ENCODE data around the gene FNDC1. TPM values are rescaled to one million over a fixed set of nuclear protein-coding genes. Genes with fewer than 3 reads are reported as not detected.

FNDC1 gene
- total RNA-seq, 1 experiment from 2014 or later: 0.23 TPM

DNA sequence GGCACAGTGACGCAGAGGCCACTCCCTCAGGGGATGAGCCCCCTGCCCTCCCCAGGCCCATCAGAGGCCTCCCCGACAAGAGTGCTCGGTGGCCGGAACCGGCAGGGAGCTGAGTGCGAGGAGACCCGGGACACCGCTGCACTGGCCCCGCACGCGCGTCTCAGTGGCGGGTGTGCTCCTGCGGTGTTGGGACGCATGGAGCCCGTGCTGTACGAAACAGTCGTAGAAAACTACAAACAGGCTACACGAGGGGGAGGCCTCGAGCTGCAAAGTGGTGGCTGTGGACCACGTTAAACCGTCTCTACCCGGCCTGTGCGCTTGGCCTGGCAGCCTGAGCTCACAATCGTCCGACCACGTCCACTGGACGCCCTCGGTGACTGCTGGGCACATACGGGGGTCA, 40.2 kb upstream of the FNDC1 start:
- Histone ChIP-seq H3K4me3 (ENCODE audit: low read depth in 2 of 2, low read length in 2 of 2) (no peak overlapping the region), H3K27me3 (ENCODE audit: control insufficient read depth, insufficient read depth, low read length) (peaks cover 2% of the 10 kb centered on the region), H3K9me3 (ENCODE audit: control insufficient read depth, insufficient read depth, low read depth, low read length) (no peaks in the 10 kb centered on the region), H3K4me1 (ENCODE audit: control insufficient read depth, insufficient read depth, low read length) (no peaks in the 10 kb centered on the region), H3K36me3 (ENCODE audit: control insufficient read depth, insufficient read depth, low read length) (no peaks in the 10 kb centered on the region), H3K27ac (ENCODE audit: low read length) (no peak overlapping the region)
- BruUV-seq (replicated peaks): no TSS peak
- ChIA-PET CTCF (no interaction called here), POLR2A (no interaction called here)
- TF ChIP-seq, protein P1, sequence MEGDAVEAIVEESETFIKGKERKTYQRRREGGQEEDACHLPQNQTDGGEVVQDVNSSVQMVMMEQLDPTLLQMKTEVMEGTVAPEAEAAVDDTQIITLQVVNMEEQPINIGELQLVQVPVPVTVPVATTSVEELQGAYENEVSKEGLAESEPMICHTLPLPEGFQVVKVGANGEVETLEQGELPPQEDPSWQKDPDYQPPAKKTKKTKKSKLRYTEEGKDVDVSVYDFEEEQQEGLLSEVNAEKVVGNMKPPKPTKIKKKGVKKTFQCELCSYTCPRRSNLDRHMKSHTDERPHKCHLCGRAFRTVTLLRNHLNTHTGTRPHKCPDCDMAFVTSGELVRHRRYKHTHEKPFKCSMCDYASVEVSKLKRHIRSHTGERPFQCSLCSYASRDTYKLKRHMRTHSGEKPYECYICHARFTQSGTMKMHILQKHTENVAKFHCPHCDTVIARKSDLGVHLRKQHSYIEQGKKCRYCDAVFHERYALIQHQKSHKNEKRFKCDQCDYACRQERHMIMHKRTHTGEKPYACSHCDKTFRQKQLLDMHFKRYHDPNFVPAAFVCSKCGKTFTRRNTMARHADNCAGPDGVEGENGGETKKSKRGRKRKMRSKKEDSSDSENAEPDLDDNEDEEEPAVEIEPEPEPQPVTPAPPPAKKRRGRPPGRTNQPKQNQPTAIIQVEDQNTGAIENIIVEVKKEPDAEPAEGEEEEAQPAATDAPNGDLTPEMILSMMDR (IDR thresholded peaks at IDR 0.05): no peak
- TF ChIP-seq, protein P2, sequence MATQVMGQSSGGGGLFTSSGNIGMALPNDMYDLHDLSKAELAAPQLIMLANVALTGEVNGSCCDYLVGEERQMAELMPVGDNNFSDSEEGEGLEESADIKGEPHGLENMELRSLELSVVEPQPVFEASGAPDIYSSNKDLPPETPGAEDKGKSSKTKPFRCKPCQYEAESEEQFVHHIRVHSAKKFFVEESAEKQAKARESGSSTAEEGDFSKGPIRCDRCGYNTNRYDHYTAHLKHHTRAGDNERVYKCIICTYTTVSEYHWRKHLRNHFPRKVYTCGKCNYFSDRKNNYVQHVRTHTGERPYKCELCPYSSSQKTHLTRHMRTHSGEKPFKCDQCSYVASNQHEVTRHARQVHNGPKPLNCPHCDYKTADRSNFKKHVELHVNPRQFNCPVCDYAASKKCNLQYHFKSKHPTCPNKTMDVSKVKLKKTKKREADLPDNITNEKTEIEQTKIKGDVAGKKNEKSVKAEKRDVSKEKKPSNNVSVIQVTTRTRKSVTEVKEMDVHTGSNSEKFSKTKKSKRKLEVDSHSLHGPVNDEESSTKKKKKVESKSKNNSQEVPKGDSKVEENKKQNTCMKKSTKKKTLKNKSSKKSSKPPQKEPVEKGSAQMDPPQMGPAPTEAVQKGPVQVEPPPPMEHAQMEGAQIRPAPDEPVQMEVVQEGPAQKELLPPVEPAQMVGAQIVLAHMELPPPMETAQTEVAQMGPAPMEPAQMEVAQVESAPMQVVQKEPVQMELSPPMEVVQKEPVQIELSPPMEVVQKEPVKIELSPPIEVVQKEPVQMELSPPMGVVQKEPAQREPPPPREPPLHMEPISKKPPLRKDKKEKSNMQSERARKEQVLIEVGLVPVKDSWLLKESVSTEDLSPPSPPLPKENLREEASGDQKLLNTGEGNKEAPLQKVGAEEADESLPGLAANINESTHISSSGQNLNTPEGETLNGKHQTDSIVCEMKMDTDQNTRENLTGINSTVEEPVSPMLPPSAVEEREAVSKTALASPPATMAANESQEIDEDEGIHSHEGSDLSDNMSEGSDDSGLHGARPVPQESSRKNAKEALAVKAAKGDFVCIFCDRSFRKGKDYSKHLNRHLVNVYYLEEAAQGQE (IDR thresholded peaks at IDR 0.05; ENCODE audit: insufficient read depth in 1 of 2, low read depth in 2 of 2, low read length in 1 of 2): no peak
- TF ChIP-seq SIN3A (IDR thresholded peaks at IDR 0.05; ENCODE audit: borderline replicate concordance, insufficient read depth, low read depth, low read length): no peak
- DNase-seq (ENCODE audit: low read depth, low spot score): no peak
- in situ Hi-C loops (cut with HindIII; ENCODE audit: low pct_unique_long_range_greater_than_20kb, low sequenced_read_pairs) (no loop called here), intact Hi-C loops (cut with micrococcal nuclease; ENCODE audit: unreplicated experiment) (no loop called here)
- no peak for ATAC-seq

DNA sequence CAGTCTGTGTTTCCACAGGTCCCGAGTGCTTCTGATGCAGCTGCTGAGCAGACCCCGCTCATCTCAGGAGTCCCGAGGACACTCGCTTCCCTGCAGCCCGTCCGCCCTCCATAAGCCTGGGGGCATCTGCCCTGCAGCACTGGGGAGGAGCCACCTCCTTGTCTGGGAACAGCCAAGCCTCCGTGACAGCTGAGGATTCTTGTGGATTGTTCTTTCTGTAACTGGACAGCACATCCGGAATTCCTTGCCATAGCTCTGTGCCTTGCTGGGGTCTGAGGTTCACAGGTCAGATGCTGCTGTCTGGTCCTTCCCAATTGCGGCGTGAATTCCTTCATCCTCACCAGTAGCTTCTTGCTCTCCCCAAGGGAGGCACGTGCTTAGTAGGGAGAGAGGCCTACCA, 38.4 kb upstream of the FNDC1 start:
- H3K27ac ChIP-seq (ENCODE audit: low read length): no peak overlapping the region
- H3K4me3 ChIP-seq (ENCODE audit: low read depth in 2 of 2, low read length in 2 of 2): no peak overlapping the region
- peaks cover 8% of the 10 kb centered on the region; the same call in 1 of the 2 replicates for H3K27me3 ChIP-seq (ENCODE audit: control insufficient read depth, insufficient read depth, low read length)
- POLR2A ChIA-PET: no interaction called here
- ATAC-seq (no peak), DNase-seq (ENCODE audit: low read depth, low spot score) (no peak)
- H3K36me3 ChIP-seq (ENCODE audit: control insufficient read depth, insufficient read depth, low read length): no peaks in the 10 kb centered on the region
- CTCF ChIA-PET: no interaction called here
- TF ChIP-seq TCF7L2 (IDR thresholded peaks at IDR 0.05; ENCODE audit: low read depth, low read length) (no peak), POLR2AphosphoS5 (IDR thresholded peaks at IDR 0.05; ENCODE audit: low read depth, low read length) (no peak), SIN3A (IDR thresholded peaks at IDR 0.05; ENCODE audit: borderline replicate concordance, insufficient read depth, low read depth, low read length) (no peak)
- TF ChIP-seq, protein P1 (IDR thresholded peaks at IDR 0.05): no peak
- TF ChIP-seq, protein P2 (IDR thresholded peaks at IDR 0.05; ENCODE audit: insufficient read depth in 1 of 2, low read depth in 2 of 2, low read length in 1 of 2): no peak
- intact Hi-C loops (cut with micrococcal nuclease; ENCODE audit: unreplicated experiment) (loop anchor here (10.0 kb wide), 2 partner anchors 86 to 416 kb away; partner anchors contain the start of gene TAGAP), in situ Hi-C loops (cut with HindIII; ENCODE audit: low pct_unique_long_range_greater_than_20kb, low sequenced_read_pairs) (no loop called here)
- BruUV-seq (replicated peaks): no TSS peak
- H3K4me1 ChIP-seq (ENCODE audit: control insufficient read depth, insufficient read depth, low read length): no peaks in the 10 kb centered on the region
- H3K9me3 ChIP-seq (ENCODE audit: control insufficient read depth, insufficient read depth, low read depth, low read length): no peaks in the 10 kb centered on the region
